Right atrium auricular region (tissue), 2 donors: ENCODE measurements around the gene SEMA4C. TPM values are rescaled to one million over a fixed set of nuclear protein-coding genes. Genes with fewer than 3 reads are reported as not detected.

ENCODE experiments used
- DNase-seq: peaks from one replicate; pipeline ENCODE4 v3.0.0-alpha.2; 2019; ENCODE audit warnings: low spot score
- H3K27ac ChIP-seq, 2 donors: fragments of 200-600 bp; sonication (generic); 1 replicate in 1 of 2; 2 replicates in 1 of 2; pipeline ENCODE4 v1.5.1; 2016 to 2019
- H3K27me3 ChIP-seq, 2 donors: fragments of 200-600 bp; sonication (generic); one replicate each; pipeline versions ENCODE4 v1.5.1 to v1.6.0; 2017 to 2019
- H3K36me3 ChIP-seq: fragments of 200-600 bp; sonication (generic); one replicate; pipeline ENCODE4 v1.5.1; 2016
- H3K4me1 ChIP-seq, 2 donors: fragments of 200-600 bp; sonication (generic); one replicate each; pipeline versions ENCODE4 v1.5.1 to v1.6.0; 2017 to 2019
- H3K4me3 ChIP-seq, 2 donors: fragments of 200-600 bp; sonication (generic); 1 replicate in 1 of 2; 2 replicates in 1 of 2; pipeline ENCODE4 v1.5.1; 2017 to 2019; ENCODE audit warnings: mild to moderate bottlenecking in 1 of 2, moderate library complexity in 1 of 2
- H3K9me3 ChIP-seq, 2 donors: fragments of 200-600 bp; sonication (generic); one replicate each; pipeline ENCODE4 v1.5.1; 2019
- total RNA-seq, 2 donors: library from RNA; depleted of rRNA; stranded (reverse); fragments of >200 nt; gene quantifications; one replicate each; pipeline ENCODE4 v1.1.0, GENCODE V29; 2016
- TF ChIP-seq, protein P1 (sequence below), 2 donors: fragments of 200-600 bp; sonication (generic); IDR thresholded peaks; one replicate each; pipeline ENCODE4 v1.5.1; 2019; ENCODE audit warnings: antibody characterized with exemption in 2 of 2

The SEMA4C gene
- total RNA-seq, 2 donors from 2014 or later: 12.0 to 23.3 TPM

DNA sequence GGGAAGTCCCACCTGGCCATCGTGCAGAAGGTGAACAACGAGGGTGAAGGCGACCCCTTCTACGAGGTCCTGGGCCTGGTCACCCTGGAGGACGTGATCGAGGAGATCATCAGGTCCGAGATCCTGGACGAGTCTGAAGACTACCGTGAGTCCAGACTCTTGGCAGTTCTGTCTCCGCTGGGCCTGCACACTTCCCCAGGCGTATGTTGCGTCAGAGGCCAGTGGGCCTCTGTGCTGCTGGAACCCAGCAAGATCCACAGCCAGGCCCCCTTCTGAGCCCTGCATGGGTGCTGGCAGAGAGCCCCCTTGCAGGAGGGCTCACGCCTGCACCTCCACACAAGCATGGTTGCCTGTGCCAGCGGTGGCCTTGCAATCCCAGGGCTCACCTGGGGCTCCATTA lies 44.8 kb downstream of the SEMA4C start:
- TF ChIP-seq, protein P1, sequence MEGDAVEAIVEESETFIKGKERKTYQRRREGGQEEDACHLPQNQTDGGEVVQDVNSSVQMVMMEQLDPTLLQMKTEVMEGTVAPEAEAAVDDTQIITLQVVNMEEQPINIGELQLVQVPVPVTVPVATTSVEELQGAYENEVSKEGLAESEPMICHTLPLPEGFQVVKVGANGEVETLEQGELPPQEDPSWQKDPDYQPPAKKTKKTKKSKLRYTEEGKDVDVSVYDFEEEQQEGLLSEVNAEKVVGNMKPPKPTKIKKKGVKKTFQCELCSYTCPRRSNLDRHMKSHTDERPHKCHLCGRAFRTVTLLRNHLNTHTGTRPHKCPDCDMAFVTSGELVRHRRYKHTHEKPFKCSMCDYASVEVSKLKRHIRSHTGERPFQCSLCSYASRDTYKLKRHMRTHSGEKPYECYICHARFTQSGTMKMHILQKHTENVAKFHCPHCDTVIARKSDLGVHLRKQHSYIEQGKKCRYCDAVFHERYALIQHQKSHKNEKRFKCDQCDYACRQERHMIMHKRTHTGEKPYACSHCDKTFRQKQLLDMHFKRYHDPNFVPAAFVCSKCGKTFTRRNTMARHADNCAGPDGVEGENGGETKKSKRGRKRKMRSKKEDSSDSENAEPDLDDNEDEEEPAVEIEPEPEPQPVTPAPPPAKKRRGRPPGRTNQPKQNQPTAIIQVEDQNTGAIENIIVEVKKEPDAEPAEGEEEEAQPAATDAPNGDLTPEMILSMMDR (IDR thresholded peaks at IDR 0.05): no peak
- Histone ChIP-seq H3K27me3 (no peaks in the 10 kb centered on the region), H3K36me3 (peaks cover 53% of the 10 kb centered on the region), H3K27ac (no peak overlapping the region), H3K9me3 (no peaks in the 10 kb centered on the region), H3K4me1 (peaks cover 0 to 37% of the 10 kb centered on the region in 2 donors), H3K4me3 (no peak overlapping the region)
- DNase-seq: no peak

DNA sequence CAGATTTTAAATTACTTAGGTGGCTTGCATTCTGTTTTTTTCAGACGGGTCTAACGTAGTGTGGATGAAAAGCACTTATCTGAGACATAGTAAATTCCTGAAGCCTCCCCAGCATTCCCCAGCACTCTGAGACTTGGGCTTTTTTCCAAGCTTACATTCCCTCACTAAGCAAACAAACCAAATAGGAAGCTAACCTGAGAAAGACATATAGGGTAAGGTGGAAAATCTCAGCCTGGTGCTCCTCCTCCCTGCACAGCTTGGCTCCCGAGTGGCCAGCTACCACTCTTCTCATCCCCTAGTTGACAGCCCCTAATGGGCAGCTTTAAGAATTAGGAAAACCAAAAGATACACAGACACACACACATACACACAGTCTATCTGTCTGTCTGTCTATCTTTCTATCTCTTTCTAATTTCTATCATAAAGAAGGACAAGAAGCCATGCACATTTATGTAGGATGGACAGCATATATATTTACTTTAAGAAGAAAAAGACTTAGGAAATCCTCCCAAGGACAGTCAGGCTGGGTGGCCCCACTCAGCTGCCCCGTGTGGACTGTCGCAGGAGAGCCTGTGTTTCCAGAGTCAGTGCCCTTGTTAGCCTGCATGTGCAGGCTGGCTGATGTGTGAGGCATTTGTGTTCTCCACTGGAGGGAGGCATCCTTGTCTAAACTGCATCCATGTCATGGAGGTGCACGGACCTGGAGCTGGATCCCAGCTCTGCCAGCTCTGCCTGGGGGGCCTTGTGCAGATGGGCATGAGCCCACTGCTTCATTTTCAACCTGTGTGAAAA lies 45.6 kb downstream of the SEMA4C start:
- Histone ChIP-seq H3K4me3 (no peak overlapping the region), H3K4me1 (peaks cover 0 to 45% of the 10 kb centered on the region in 2 donors), H3K9me3 (no peaks in the 10 kb centered on the region), H3K27me3 (no peaks in the 10 kb centered on the region), H3K27ac (no peak overlapping the region), H3K36me3 (peaks cover 46% of the 10 kb centered on the region)
- TF ChIP-seq, protein P1 (IDR thresholded peaks at IDR 0.05): no peak
- no peak for DNase-seq

DNA sequence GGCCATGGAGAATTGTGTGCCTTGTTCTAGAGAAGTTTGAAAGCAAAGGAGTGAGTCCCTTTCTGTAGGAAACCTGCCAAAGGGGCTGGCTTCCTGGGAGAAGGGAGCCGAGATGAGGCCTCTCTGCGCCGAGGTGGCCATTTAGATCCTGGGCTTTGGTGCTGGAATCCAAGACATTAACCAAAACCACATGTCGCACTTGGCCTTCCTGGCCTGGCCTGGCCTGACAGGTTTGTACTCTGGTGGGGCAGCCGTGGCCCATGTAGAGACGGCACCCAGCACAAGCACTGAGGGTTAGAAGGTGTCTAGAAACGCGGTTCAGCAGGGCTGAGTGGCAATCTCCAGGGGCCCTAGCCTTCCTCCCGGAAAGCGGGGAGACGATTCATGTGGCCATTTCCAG lies 46.7 kb downstream of the SEMA4C start:
- Histone ChIP-seq H3K9me3 (no peaks in the 10 kb centered on the region), H3K27me3 (no peaks in the 10 kb centered on the region), H3K27ac (no peak overlapping the region), H3K4me3 (no peak overlapping the region), H3K36me3 (peaks cover 36% of the 10 kb centered on the region), H3K4me1 (peaks cover 0 to 56% of the 10 kb centered on the region in 2 donors)
- DNase-seq: no peak
- TF ChIP-seq, protein P1 (IDR thresholded peaks at IDR 0.05): no peak

DNA sequence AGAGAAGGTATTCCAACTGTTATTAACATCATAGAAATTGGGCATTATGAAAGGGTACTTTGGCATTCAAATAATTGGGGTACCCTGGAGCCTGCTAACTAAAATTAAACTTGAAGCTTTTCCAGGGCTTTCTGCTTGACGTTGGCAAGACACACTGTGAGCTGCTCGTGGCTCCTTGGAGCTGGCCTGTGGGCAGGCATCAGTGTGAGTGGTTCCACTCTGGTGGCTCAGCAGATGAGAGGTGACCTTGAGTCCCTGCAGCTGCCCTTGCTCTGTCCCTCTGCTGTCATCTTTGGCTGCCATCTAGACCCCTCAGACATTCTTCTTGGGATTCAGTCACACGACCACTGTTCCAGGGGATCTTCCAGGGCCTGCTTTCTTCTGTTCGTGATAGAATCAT lies 47.1 kb downstream of the SEMA4C start:
- TF ChIP-seq, protein P1 (IDR thresholded peaks at IDR 0.05): no peak
- no peak overlapping the region for H3K4me3 ChIP-seq
- peaks cover 32% of the 10 kb centered on the region for H3K36me3 ChIP-seq
- no peak overlapping the region for H3K27ac ChIP-seq
- DNase-seq: no peak
- no peaks in the 10 kb centered on the region for H3K27me3 ChIP-seq
- peaks cover 0 to 60% of the 10 kb centered on the region in 2 donors for H3K4me1 ChIP-seq
- no peaks in the 10 kb centered on the region for H3K9me3 ChIP-seq

DNA sequence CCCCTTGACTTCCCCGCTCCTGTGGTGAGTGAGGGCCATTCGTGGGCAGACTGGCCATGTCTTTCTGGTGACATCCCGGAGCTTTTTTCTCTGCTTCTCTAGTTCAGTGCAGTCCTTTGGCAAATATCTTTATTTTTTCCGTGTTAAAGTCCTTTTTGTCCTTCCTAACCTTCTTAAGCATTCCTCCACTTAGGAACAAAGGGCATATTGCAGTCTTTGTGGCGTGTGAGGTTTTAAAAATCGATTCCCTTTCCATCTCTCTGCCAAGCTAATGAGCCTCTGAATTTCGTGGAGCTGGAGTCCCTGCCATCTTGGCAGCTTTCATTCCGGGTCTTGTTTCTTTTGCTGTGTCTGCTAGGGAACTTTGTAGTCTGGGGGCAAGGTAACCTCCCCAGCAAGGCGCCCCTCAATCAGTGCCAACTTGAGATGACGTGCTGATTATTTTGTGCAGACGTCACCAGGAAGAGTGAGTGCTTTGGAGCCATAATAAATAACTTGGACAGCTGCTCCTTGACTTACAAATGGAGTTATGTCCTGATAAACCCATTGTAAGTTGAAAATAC lies 48.7 kb downstream of the SEMA4C start:
- TF ChIP-seq, protein P1 (IDR thresholded peaks at IDR 0.05): no peak

More for the DNA sequence above, 48.7 kb downstream of the SEMA4C start:
- Histone ChIP-seq H3K27ac (no peak overlapping the region), H3K4me1 (peaks cover 0 to 69% of the 10 kb centered on the region in 2 donors), H3K27me3 (no peaks in the 10 kb centered on the region), H3K4me3 (no peak overlapping the region), H3K36me3 (peaks cover 16% of the 10 kb centered on the region), H3K9me3 (no peaks in the 10 kb centered on the region)
- DNase-seq: no peak
